ENCODE measurements around the gene PNMT.
A peak's percentile ranks its signal among the peaks of the same experiment; 100 is the strongest.

PNMT gene

DNA sequence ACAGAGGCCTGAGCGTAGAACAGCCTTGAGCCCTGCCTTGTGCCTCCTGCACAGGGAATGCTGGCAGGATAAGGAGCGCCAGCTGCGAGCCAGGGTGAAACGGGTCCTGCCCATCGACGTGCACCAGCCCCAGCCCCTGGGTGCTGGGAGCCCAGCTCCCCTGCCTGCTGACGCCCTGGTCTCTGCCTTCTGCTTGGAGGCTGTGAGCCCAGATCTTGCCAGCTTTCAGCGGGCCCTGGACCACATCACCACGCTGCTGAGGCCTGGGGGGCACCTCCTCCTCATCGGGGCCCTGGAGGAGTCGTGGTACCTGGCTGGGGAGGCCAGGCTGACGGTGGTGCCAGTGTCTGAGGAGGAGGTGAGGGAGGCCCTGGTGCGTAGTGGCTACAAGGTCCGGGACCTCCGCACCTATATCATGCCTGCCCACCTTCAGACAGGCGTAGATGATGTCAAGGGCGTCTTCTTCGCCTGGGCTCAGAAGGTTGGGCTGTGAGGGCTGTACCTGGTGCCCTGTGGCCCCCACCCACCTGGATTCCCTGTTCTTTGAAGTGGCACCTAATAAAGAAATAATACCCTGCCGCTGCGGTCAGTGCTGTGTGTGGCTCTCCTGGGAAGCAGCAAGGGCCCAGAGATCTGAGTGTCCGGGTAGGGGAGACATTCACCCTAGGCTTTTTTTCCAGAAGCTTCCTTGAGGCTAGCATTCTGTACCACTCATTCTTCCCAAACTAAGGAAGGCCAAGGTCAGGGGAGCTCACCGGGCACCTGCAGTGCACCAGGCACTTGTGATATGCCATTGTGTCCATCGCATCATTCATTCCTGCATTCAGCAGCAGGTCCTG is 1.9 kb downstream of the PNMT start:
- no peak for DNase-seq (ENCODE audit: low spot score)

DNA sequence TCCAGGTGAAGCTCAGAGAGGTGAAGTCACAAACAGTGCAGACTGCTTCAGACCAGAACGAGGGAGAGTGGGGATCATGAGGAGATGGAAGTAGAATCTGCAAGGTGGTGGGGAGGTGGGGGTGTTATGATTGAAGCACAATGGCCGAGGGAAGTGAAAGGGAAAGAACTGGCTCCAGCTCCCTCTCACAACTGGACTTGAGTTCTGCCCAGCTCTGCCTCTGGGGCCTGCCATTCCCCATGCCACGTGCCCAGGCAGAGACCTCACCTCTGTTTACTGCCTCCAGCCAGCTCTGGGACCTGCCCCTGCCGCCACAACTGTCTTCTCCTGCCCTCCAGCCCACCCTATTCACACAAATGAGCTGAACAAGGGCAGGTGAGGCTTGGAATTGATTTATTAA is 2.5 kb downstream of the PNMT start:
- DNase-seq (ENCODE audit: low spot score) = no peak

DNA sequence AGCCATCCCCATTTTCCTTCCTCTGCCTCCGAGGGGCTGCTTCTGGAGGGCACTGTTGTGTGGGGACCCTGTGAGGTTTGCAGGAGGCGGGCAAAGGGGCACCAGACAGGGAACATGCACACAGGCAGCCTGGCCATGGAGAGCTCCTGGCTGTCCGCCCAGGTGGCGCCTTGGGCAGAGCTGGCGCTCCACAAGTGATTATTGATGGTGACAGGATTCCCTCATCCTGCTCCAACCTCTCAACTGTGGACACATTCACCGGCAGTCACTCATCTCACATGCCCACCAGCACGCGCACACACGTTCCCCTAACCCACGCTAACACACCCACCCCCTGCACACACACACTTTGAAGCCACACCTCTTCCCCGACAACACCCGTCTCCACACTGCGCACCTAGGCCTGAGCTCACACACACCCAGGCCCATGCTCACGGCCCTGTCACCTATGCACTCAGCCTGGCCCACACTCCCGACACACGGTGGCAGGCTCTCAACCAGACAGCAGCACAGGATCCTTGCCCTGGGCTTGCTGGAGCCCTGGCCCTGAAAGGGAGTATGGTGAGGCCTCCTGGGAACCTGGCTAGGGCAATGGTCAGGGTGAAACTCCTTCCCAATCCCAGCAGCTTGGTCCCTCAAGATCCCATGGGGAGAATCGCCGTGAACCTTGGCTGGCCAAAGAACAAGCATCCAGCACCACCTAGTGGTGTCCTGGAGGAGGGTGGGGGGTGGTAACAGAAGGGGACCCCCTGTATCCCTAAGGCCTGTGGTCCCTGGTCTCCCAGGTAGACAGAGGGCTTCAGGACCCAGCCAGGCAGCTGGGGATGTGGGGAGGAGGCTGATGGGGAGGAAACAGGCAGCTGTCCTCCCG is 3.6 kb downstream of the PNMT start:
- DNase-seq (ENCODE audit: low spot score) = peak; percentile 66

DNA sequence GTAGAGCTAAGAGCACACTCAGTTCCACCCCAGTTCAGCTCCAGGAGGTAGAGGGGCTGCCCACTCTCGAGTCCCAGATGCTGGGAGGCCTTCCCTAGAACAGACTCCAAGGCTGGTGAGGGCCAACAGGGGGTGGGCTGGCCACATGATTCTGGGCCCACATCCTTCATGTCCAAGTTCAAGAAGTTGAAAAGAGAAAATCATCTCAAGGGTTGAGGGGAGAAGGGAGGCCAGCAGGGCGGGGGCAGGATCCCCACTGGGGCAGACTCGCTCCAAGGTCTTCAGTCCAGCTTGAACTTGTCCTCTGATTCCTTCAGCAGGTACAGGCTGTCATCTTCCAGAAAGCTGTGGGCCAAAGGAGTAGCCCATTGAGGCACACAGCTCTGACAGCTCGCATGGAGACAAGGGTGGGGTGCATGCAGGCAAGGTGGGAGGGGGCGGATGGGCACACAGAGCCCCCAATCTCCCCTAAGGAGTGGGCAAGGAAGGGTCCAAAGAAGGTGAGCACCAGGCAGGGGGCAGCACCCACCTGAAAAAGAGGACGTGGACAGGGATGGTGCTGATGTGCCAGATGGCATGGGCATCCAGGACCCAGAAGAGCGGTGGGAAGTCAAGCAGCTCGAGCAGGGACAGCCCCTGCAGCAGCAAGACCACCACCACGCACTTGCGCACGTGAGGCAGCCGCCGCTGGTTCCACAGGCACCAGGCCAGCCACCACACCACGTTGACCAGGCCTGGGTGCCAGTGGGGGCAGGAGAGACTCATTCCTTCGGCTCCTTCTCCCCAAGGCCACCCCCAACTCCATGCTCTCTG is 4.5 kb downstream of the PNMT start:
- no peak for DNase-seq (ENCODE audit: low spot score)

DNA sequence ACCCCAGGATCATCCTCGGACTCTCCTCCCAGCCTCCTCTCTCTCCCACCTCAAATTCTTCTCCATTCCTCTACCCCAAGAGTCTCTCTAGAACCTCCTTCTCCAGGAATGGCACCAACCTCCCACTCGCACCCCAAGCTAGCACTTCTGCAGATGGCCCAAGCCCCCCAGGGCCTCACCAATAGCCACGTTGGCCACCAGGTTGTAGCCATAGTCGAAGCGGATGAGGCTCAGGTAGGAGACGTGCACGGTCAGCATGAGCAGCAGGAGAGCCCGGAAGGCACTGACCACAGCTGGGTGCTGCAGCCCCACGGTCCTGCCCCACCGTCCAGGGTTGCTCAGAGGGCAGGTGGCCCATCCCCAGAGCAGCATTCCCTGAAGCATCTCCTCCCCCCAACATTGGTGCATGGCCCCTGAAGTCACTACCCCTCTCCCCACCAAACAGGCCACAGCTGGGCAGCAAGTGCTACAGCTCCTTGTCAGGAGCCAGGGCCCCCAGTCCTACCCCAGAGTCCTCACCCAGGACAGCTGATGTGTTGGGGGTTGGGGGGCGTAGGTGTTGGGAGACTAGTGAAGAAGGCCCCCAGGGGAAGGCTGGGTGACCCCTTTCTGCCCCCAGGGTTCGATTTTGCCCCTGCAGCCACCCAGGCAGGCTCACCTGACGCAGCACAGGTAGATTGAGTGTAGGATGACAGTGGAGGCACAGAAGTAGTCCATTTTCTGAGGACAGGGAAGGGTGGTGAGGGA is 5.3 kb downstream of the PNMT start:
- no peak for DNase-seq (ENCODE audit: low spot score)

DNA sequence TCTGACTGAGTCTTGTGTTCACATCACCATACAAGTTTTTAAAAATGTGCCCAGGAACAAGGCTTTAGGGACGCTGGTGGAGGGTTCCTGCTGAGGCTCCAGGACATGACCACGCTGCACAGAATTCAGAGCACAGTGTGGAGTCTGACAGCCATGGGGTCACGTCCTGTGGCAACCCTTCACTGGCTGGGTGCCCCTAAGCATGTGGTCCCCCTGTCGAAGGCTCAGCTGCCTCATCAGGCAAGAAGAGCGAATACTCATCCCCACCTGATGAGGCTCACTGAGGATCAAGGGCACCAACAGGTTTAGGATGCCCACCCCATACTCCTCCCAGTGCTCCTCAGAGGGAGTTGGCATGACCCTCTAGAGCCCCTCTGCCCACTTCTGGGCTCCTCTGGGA is 5.9 kb downstream of the PNMT start:
- no peak for DNase-seq (ENCODE audit: low spot score)

DNA sequence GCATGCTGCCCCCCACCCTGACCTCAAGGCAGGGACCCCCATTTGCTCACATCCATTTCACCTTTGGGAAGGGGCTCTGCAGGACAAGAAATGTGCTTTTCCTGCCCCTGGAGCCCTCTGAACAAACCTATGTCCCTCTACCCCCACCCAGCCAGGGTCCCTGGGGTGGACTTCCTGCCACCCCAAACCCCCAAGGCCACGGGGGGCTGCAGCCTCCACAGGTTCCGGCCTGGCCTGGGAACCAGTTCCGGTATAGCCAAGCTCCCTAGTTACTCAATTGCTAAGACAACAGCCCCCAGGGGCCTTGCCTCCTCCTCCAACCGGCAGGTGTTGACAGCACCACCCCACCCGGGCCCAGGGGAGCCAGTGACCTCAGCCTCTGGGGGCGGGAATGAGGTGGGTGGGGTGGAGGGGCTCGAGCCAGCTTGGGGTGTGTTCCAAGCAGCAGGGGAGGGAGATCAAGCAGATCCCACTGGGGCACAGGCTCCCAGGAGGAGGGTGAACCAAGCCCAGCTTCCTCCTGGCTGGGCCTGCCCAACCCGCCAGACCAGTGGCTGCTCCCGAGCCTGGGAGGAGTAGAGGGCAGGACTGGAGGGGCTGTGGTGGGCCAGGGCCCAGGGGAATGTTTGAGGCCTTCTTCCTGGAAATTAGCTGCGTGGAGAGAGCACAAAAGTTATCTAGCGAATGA is 6.6 kb downstream of the PNMT start:
- no peak for DNase-seq (ENCODE audit: low spot score)

DNA sequence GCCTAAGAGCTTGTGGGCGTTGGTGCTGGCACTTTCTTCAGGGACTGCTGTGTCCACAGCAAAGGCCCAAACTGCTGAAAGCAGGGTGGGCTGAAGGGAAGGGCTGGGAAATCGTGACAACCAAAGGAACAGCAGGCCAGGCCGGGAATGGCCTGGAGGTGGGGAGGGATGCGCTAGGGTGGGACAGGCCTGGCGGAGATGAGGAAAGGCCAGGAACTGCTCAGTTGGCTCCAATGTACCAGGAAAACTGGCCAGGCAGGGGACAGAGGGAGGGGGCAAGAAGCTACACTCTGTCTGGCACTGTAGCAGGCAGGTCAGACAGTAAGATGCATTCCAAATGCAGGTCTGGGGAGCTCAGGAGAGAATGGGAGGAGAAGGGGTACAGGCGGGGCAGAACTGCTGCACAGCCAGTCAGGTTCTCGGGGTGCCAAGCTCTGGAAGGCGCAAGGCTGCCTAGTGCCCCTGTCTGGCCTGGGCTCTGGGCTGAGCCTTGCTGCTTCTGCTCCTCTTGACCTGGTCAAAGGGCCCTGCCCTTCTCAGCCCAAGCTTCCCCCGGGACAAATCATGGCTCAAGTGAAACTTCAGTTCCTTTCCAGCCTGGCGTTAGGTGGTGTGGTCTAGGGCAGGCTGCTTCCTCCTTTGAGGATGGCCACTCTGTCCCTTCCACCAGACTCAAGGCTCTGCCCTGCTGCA is 7.3 kb downstream of the PNMT start:
- DNase-seq (ENCODE audit: low spot score) = no peak

DNA sequence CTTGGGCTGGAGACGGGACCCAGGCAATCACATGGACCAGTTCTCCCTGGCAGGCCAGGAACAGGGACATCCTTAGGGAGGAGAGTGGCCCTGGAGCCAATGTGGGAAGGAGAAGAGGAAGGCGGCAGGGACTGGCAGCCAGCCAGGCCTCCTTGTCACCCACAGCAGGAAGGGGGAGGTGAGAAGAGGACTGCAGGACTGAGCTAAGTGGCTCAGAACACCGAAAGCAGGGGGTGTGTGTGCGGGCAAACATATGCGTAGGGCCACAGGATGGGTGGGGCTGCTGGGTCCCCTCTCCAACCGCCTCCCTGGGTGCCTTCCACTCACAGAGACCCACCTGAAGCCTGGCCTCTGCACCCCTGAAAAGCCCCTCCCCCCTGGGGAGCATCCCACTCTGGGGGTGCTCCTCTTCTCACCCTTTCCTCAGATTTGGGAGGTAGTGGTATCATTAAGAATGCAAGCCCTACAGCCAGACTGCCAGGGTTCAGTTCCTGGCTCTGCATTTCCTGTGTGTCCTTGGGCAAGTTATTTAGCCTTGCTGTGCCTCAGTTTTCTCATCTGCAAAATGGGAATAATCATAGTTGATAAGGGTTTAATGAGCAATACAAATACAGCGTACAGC is 8.1 kb downstream of the PNMT start:
- no peak for DNase-seq (ENCODE audit: low spot score)

DNA sequence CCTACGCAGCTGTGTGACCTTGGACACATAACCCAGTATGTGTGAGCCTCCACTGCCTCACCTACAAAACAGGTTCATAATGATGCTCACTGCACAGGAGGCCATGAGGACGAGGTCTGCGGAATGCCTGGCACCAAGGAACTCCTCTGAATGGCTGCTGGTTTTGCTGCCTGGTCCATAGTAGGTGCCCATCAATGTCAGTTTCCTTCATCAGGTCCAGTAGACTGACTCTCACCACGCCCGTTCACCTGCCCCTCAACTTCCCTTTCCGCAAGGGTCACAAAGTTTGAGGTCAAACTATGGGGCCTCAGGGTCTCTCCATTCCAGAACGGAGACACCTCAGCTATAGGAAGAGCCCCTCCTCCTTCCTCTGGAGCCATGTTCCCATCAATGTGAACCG is 8.8 kb downstream of the PNMT start:
- DNase-seq (ENCODE audit: low spot score) = no peak

DNA sequence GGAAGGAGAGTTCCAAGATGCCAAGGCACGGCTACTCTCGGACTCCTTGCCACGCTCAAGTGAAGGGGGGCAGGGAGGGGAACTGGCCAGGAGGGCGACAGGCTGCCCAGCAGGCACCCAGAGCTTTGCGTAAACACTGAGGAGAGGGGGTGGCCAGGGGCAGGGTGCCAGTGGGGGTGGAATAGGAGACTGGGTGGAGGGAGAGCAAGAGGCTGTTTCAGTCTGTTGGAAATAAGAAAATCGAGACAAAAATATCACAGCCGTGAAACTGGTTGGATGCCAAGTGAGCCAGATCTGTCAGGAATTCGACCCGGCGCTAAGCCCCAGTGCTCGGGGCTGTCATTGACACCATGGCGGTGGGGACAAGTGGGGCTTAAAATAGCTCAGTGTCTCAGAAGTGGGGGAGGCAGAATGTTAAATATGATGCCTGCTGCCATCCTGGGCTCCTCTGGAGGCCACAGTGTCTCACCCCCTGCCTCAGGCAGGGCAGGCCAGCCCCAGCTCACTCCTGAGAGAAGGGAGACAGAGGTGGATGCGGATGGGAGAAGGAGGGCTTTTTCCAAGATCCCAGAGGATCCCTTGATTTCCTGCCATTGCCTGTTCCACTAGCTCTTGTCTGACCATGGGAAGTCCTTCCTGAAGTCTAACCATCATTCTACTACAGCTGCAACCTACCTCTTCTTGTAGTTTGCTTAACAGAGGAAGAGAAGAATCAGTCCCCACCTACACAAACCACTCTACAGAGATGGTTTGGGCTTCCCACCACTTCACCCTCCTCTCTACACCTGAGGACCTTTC is 9.5 kb downstream of the PNMT start:
- no peak for DNase-seq (ENCODE audit: low spot score)

DNA sequence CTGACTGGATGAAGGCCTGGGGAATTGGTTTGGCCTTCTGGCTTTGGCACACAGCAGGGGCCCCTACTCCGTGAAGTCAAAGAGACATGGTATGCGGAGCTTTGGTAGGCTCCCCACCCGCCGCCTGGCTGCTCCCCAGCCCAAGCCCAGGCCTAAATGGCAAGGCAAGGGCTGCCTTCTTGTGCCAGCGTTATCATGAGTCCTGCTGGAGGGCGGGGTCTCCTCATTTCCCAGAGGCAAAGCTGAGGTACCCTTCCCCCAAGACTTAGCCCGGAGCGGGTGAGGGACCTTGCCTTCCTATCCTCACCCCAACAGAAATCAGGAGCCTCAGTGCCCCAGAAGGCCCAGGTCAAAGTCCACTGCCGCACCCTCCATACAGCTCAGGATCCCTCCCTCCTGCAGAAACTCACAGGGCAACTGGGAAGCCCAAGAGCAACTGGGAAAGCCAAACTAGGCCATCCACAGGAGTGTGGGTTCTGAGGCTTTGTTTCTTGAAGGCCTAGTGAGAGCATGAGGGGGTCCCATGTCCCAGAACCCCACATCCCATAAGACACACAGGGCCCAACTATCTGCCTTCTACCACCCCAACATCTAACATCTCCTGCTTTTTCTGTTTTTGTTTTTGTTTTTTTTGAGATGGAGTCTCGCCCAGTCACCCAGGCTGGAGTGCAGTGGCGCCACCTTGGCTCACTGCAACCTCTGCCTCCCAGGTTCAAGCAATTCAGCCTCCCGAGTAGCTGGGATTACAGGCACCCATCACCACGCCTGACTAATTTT is 10.3 kb downstream of the PNMT start:
- no peak for DNase-seq (ENCODE audit: low spot score)

DNA sequence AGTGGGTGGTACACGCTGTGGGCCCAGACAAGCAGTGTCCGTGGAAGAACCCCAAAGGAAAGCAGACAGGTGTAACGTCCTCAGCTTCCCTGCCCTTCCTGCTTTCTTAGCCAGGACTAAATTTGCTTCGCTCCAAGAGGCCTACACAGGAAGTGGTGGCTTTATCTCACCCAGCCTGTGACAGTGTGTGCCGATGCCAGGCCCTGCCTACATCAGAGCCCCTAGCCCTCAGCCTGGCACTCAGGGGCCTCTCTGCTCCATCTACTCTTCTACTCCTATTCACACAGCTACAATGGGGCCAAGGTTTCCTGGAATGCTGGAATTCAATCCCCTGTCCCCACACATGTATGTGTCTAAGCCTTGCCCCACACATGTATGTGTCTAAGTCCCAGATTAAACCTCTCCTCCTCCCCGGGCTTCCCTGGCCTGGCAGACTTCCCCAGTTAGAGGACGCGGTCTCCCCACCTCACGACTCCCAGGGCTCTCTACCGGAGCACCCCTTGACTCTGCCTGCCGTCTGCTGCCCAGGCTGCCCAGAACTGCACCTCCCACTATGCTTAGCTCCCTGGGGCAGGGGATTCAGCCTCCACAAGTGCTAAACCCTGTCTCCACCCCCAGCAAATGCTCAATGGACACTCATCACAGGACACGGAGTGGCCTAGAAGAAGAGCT is 11.4 kb downstream of the PNMT start:
- no peak for DNase-seq (ENCODE audit: low spot score)

DNA sequence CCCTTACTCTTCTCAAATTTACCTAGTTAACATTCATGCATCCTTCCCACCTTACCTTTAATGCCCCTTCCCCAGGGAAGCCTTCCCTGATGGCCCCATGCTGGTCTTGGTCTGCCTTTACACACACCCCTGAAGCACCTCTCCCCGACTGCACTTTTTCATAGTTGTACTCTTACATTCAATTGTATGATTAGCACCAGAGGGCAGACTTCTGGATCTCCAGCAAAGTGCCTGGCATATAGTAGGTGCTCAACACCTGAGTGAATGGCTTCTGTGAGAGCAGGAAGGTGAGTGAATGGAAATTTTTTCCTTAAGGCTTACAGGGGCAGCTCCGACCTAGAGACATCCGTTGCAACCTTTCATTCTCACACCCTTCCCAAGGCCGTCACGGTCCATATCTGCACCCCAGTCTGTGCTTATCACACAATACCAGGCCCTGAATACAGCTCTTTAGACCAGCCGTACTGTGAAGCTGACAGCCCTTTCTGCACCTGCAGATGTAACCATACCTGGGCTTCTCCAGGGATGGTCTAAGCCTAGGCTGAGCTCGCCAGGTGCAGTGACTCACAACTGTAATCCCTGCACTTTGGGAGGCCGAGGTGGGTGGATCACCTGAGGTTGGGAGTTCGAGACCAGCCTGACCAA is 15.2 kb downstream of the PNMT start:
- no peak for DNase-seq (ENCODE audit: low spot score)

DNA sequence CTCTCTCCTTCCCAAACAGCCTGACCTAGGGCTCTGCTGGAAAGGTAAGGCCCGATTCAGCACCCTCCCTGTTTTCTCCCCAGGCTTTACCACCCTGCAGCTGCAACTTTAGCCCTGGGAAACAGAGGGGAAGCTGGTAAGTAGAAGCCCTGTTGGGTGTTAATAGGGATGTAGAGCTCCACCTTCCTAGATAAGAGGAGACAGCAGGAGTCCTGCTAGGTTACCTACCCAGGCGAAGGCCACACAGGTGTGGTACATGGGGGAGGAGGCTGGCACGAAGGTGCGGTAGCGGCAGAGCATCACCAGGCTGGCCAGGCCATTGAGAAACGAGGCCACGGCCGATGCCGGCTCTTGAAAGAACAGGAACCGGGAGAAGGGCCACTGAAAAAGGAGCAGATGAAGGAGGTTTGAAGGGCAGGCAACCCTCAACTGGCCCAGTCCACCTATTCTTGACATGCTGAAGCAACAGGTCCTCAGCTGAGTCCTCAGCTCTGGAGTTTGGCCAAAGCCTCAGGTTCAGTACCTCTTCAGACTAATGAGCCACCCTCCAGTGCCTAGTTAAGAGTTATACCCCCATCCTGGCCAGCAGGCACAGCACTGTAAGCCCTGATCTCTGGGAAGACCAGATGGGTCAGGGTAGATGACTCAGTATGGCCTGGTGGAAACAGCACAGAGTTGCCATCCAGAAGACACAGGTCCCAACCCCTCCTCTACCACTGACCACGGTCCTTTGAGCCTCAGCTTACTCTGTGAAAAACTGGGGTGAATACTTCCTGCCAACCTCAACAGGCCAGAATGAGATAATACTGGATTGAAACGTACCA is 16.3 kb downstream of the PNMT start:
- no peak for DNase-seq (ENCODE audit: low spot score)

DNA sequence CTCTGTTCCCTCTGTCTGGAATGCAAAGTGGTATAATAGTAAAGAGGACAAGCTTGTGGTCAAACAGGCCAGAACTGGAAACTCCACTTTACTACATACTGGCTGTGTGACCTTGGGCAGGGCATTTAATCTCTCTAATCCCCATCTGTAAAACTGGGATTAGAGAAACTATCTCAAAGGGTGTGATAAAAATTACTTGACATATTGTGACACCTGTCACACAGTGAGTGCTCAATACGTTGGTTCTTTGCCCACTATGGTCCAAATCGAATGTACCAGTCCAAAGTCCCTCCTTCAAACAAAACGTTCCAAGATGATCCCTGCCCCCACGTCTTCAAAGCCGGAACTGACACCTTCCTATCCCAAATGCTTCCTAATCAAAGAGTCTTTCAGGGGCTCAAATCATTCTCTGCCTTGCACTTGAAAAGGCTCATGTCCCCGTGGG is 18.9 kb downstream of the PNMT start:
- DNase-seq (ENCODE audit: low spot score) = no peak
